Measurements from ENCODE around the gene OSBPL3. TPM values are rescaled to one million over a fixed set of nuclear protein-coding genes. Genes with fewer than 3 reads are reported as not detected.
A peak's percentile ranks its signal among the peaks of the same experiment; 100 is the strongest.
"Not testable (repeated sequence)": the region's sequence is repeated elsewhere in the genome, so short reads cannot be mapped to it uniquely, and the experiment has no call there.

OSBPL3 gene
- total RNA-seq, 1 donor from 2014 or later = 93.7 TPM

DNA sequence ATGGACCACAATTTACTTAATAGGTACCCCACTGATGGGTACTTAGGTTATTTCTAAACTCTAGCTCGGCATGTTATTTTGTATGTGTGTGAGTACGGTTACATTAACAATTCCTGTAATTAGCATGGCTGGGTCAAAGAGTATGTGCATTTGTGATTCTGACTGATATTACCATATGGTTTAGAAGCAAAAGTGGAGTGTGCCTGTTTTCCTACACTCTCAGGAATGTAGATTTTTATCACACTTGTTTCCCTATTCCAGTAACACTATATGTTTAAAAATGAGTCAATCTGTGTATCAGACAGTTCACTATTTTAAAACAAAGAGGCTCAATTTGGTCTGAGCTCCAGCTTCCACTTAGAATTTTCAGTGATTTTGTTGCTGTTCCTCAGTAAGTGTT is 178.1 kb downstream of the OSBPL3 start:
- no peak for DNase-seq
- Mint-ChIP-seq H3K9me3 (no peaks in the 10 kb centered on the region), H3K4me1 (peaks cover 7% of the 10 kb centered on the region), H3K4me3 (no peak overlapping the region), H3K27ac (no peak overlapping the region), H3K27me3 (no peaks in the 10 kb centered on the region), H3K36me3 (ENCODE audit: low read depth) (peaks cover 70% of the 10 kb centered on the region)
- intact Hi-C loops (cut with micrococcal nuclease) = no loop called here

GRCh38 chr7:24800667-24801066 is 179.3 kb downstream of the OSBPL3 start:
- Mint-ChIP-seq H3K4me3 (no peak overlapping the region), H3K27ac (peak overlapping the region; percentile 39), H3K4me1 (peaks cover 8% of the 10 kb centered on the region), H3K27me3 (no peaks in the 10 kb centered on the region), H3K9me3 (no peaks in the 10 kb centered on the region), H3K36me3 (ENCODE audit: low read depth) (peaks cover 71% of the 10 kb centered on the region)
- DNase-seq = no peak
- intact Hi-C loops (cut with micrococcal nuclease) = no loop called here

- no peak overlapping the region for H3K4me3 Mint-ChIP-seq
- H3K27ac Mint-ChIP-seq = no peak overlapping the region
- intact Hi-C loops (cut with micrococcal nuclease) = no loop called here
- no peaks in the 10 kb centered on the region for H3K27me3 Mint-ChIP-seq
- peaks cover 76% of the 10 kb centered on the region for H3K36me3 Mint-ChIP-seq (ENCODE audit: low read depth)
- peaks cover 9% of the 10 kb centered on the region for H3K4me1 Mint-ChIP-seq
- H3K9me3 Mint-ChIP-seq = no peaks in the 10 kb centered on the region
- no peak for DNase-seq
These were observed 179.9 kb downstream of the OSBPL3 start for GRCh38 chr7:24800073-24800472.

DNA sequence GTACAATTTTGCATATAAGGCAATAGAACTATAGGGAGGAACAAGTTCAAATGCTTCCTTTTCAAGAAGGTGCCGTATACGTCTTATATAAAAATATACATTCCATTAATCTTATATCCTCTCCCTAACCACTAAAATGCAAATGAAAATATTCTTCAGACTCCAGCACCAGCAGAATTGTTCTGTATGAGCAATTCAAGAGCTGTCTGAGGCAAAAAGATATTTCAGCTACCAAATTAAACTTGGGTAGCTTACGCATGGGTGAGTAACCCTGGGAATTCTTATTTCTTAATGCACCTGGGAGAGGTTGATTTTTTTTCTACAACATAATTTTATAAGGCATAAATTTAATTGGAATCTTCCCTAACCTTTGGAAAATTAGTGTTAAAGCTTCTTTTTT is 180.5 kb downstream of the OSBPL3 start:
- Mint-ChIP-seq H3K27ac (no peak overlapping the region), H3K4me1 (peaks cover 12% of the 10 kb centered on the region), H3K27me3 (no peaks in the 10 kb centered on the region), H3K4me3 (no peak overlapping the region), H3K9me3 (no peaks in the 10 kb centered on the region), H3K36me3 (ENCODE audit: low read depth) (peaks cover 77% of the 10 kb centered on the region)
- intact Hi-C loops (cut with micrococcal nuclease) = no loop called here
- no peak for DNase-seq

DNA sequence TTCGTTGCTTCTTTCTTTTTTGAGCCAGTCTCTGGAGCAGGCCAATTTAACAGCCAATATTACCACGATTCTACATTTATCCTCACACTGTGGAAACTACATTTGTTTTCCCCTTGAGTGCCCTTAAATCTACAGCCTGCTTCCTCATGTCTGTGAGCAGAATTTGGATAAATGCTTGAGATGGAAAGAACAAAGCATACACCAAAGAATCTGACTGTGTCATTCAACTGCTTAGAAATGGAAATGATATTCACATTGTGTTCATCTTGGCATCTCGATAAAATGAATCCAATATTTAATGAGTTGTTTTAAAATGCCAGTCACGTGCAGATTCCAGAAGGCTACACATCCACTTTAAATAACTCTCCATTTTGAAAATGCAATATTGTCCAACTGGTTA is 181.7 kb downstream of the OSBPL3 start:
- H3K4me3 Mint-ChIP-seq = no peak overlapping the region
- H3K4me1 Mint-ChIP-seq = peaks cover 18% of the 10 kb centered on the region
- no peak overlapping the region for H3K27ac Mint-ChIP-seq
- no peaks in the 10 kb centered on the region for H3K9me3 Mint-ChIP-seq
- no peaks in the 10 kb centered on the region for H3K27me3 Mint-ChIP-seq
- peaks cover 69% of the 10 kb centered on the region for H3K36me3 Mint-ChIP-seq (ENCODE audit: low read depth)
- intact Hi-C loops (cut with micrococcal nuclease) = no loop called here
- no peak for DNase-seq

DNA sequence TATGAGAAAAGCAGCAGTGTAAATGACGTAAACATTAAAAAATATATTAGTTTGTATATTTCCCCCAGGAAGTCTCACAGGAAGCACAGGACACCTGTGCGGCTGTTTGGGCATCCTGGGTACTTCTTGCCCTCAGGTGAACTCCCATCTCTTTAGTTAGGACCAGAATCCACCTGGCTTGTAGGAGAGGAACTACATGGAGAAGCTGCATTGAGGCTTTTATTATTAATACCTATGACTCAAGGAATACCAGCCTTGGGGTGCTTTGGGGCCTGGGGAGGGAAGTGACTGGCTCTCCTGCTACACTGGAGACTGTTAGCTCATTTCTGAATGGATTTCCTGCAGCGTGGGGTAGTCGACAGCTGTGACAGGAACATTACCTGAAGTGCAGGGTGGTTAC is 182.7 kb downstream of the OSBPL3 start:
- intact Hi-C loops (cut with micrococcal nuclease) = no loop called here
- Mint-ChIP-seq H3K27me3 (no peaks in the 10 kb centered on the region), H3K36me3 (ENCODE audit: low read depth) (peaks cover 65% of the 10 kb centered on the region), H3K9me3 (no peaks in the 10 kb centered on the region), H3K4me1 (peaks cover 18% of the 10 kb centered on the region), H3K27ac (no peak overlapping the region), H3K4me3 (no peak overlapping the region)
- DNase-seq = no peak

GRCh38 chr7:24795407-24795767 is 184.6 kb downstream of the OSBPL3 start:
- Mint-ChIP-seq H3K27ac (no peak overlapping the region), H3K27me3 (no peaks in the 10 kb centered on the region), H3K9me3 (no peaks in the 10 kb centered on the region), H3K4me3 (no peak overlapping the region), H3K4me1 (peaks cover 11% of the 10 kb centered on the region), H3K36me3 (ENCODE audit: low read depth) (peaks cover 55% of the 10 kb centered on the region)
- intact Hi-C loops (cut with micrococcal nuclease) = no loop called here
- no peak for DNase-seq

- DNase-seq; H3K4me3 Mint-ChIP-seq; H3K27me3 Mint-ChIP-seq; intact Hi-C loops (cut with micrococcal nuclease); H3K9me3 Mint-ChIP-seq: not testable (repeated sequence)
- peak overlapping the region; percentile 6 for H3K27ac Mint-ChIP-seq
- H3K36me3 Mint-ChIP-seq (ENCODE audit: low read depth) = peaks cover 54% of the 10 kb centered on the region
- H3K4me1 Mint-ChIP-seq = peaks cover 11% of the 10 kb centered on the region
These were observed 185.1 kb downstream of the OSBPL3 start for GRCh38 chr7:24794751-24795406.

GRCh38 chr7:24793982-24794648 is 185.9 kb downstream of the OSBPL3 start:
- H3K4me1 Mint-ChIP-seq = peaks cover 11% of the 10 kb centered on the region
- peaks cover 54% of the 10 kb centered on the region for H3K36me3 Mint-ChIP-seq (ENCODE audit: low read depth)
- DNase-seq = no peak
- H3K27ac Mint-ChIP-seq = peak overlapping the region; percentile 30
- no peaks in the 10 kb centered on the region for H3K27me3 Mint-ChIP-seq
- no peak overlapping the region for H3K4me3 Mint-ChIP-seq
- intact Hi-C loops (cut with micrococcal nuclease) = no loop called here
- H3K9me3 Mint-ChIP-seq = no peaks in the 10 kb centered on the region

DNA sequence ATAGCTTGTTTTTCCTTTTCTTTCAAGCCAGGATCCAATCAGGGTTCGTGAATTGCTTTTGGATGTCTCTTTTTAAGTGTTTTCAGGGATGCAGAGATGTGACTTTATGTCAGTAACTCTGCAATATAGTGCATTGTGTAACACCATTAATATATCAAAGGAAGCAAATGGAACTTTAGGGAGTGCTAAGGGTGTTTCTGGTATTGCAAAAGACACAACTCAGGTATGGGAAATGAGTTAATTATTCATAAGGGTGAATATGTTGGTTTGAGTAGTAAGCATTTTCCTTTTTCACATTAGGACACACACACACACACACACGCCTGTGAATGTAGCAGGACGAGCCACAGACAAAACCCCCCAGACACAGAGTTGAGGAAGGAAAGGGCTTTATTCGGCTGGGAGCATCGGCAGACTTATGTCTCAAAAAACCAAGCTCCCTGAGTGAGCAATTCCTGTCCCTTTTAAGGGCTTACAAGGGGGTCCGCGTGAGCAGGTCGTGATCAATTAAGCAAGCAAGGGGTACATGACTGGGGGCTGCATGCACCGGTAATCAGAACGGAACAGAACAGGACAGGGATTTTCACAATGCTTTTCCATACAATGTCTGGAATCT is 190.9 kb downstream of the OSBPL3 start:
- Mint-ChIP-seq H3K9me3 (peaks cover 2% of the 10 kb centered on the region), H3K36me3 (ENCODE audit: low read depth) (peaks cover 27% of the 10 kb centered on the region), H3K4me1 (peaks cover 13% of the 10 kb centered on the region), H3K27me3 (no peaks in the 10 kb centered on the region), H3K4me3 (no peak overlapping the region), H3K27ac (no peak overlapping the region)
- intact Hi-C loops (cut with micrococcal nuclease) = no loop called here
- DNase-seq = no peak

DNA sequence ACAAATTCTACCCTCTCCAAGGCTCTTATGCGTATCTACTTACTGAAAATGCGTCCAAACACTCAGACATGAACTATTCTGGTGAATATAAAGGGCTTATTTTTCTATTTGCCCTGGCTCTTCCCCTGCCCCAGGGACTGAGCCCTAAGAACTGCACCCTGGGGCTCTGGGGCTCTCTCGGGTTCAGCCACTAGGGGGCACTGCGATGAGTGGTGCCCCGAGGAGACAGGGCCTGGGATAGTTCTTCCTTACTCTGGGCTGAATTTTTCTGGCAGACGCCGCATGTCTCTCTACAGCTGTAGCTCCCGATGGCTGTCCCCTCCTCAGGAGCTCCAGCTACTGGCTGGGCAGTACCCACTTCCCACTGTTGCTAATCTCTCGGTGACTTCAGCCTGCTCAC is 191.9 kb downstream of the OSBPL3 start:
- peaks cover 11% of the 10 kb centered on the region for H3K9me3 Mint-ChIP-seq
- no peaks in the 10 kb centered on the region for H3K27me3 Mint-ChIP-seq
- H3K4me1 Mint-ChIP-seq = peaks cover 13% of the 10 kb centered on the region
- peaks cover 35% of the 10 kb centered on the region for H3K36me3 Mint-ChIP-seq (ENCODE audit: low read depth)
- no peak overlapping the region for H3K4me3 Mint-ChIP-seq
- intact Hi-C loops (cut with micrococcal nuclease) = no loop called here
- DNase-seq = no peak
- no peak overlapping the region for H3K27ac Mint-ChIP-seq

DNA sequence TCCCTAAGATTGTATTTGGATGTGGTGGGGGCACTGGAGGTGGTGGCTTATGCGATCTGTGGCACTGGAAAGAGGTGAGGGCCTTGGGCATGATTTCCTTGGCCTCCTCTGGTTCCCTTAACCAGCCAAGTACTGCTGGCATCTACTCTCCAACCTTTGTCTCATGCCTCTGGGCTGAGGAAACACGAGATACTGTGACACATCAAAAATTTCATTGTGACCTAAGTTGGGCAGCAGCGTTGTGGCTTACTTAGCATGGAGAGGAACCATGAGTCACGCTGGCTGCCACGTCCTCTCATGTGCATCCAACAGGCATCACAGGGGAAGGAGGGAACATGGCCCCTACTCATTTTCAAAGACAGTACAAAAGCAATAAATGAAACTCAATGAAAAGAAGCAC is 193.0 kb downstream of the OSBPL3 start:
- no peak overlapping the region for H3K4me3 Mint-ChIP-seq

GRCh38 chr7:24786306-24786705 is 193.7 kb downstream of the OSBPL3 start:
- Mint-ChIP-seq H3K4me1 (peaks cover 13% of the 10 kb centered on the region), H3K27ac (no peak overlapping the region), H3K36me3 (ENCODE audit: low read depth) (peaks cover 34% of the 10 kb centered on the region), H3K9me3 (peaks cover 15% of the 10 kb centered on the region), H3K4me3 (no peak overlapping the region), H3K27me3 (no peaks in the 10 kb centered on the region)
- intact Hi-C loops (cut with micrococcal nuclease) = loop anchor here (2.0 kb wide), 1 partner anchor 30 kb away; the partner anchor contains the start of gene GSDME
- DNase-seq = no peak

More for the DNA sequence above, 193.0 kb downstream of the OSBPL3 start:
- no peaks in the 10 kb centered on the region for H3K27me3 Mint-ChIP-seq
- H3K4me1 Mint-ChIP-seq = peaks cover 13% of the 10 kb centered on the region
- peaks cover 15% of the 10 kb centered on the region for H3K9me3 Mint-ChIP-seq
- peak overlapping the region; percentile 51 for H3K27ac Mint-ChIP-seq
- peaks cover 33% of the 10 kb centered on the region for H3K36me3 Mint-ChIP-seq (ENCODE audit: low read depth)
- peak; percentile 62 for DNase-seq
- intact Hi-C loops (cut with micrococcal nuclease) = loop anchor here (2.0 kb wide), 1 partner anchor 30 kb away; the partner anchor contains the start of gene GSDME

DNA sequence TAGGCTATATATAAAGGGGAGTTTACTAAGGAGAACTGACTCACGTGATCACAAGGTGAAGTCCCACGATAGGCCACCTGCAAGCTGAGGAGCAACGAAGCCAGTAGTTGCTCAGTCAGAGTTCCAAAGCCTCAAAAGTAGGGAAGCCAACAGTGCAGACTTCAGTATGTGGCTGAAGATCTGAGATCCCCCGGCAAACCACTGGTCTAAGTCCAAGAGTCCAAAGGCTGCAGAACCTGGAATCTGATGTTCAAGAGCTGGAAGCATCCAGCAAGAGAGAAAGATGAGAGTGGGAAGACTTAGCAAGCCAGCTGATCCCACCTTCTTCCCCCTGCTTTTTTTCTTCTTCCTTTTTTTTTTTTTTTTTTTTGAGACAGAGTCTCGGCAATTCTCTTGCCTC is 195.7 kb downstream of the OSBPL3 start:
- Mint-ChIP-seq H3K27ac (no peak overlapping the region), H3K9me3 (peaks cover 15% of the 10 kb centered on the region), H3K27me3 (no peaks in the 10 kb centered on the region), H3K36me3 (ENCODE audit: low read depth) (peaks cover 30% of the 10 kb centered on the region), H3K4me1 (peaks cover 13% of the 10 kb centered on the region), H3K4me3 (no peak overlapping the region)
- intact Hi-C loops (cut with micrococcal nuclease) = no loop called here
- DNase-seq = no peak

All from activated CD4-positive, alpha-beta T cell treated with anti-CD3 and anti-CD28 coated beads, Interleukin-2, amount 10 ng/mL, durations not matched to agents 24 days and 14 days (primary cell).